ENCODE measurements around the gene LRRC2. TPM values are rescaled to one million over a fixed set of nuclear protein-coding genes. Genes with fewer than 3 reads are reported as not detected.
"Not testable (repeated sequence)": the region's sequence is repeated elsewhere in the genome, so short reads cannot be mapped to it uniquely, and the experiment has no call there.

The LRRC2 gene
- total RNA-seq, 4 donors from 2014 or later: 0.59 to 1.5 (median 0.60) TPM; not detected in 1

DNA sequence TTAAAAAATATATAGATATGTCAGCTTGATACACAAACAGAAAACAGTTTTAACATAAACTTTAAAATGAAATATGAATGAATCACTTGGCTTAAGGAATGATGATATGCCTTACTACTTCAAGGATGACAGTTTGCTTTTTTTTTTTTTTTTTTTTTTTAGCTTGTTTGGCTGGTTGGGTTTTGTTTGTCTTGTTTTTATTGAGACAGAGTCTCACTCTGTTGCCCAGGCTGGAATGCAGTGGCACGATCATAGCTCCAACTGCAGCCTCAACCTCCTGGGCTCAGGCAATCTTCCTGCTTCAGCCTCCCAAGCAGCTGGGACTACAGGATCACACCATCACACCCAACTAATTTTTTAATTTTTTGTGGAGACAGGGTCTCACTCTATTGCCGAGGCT lies 14.5 kb downstream of the LRRC2 start:
- Histone ChIP-seq H3K27me3 (no peaks in the 10 kb centered on the region), H3K9me3 (no peaks in the 10 kb centered on the region), H3K4me1 (no peaks in the 10 kb centered on the region), H3K27ac (no peak overlapping the region), H3K4me3 (no peak overlapping the region), H3K36me3 (no peaks in the 10 kb centered on the region)
- TF ChIP-seq POLR2A (IDR thresholded peaks at IDR 0.05) (no peak), EP300 (IDR thresholded peaks at IDR 0.05) (no peak)
- TF ChIP-seq, protein P1, sequence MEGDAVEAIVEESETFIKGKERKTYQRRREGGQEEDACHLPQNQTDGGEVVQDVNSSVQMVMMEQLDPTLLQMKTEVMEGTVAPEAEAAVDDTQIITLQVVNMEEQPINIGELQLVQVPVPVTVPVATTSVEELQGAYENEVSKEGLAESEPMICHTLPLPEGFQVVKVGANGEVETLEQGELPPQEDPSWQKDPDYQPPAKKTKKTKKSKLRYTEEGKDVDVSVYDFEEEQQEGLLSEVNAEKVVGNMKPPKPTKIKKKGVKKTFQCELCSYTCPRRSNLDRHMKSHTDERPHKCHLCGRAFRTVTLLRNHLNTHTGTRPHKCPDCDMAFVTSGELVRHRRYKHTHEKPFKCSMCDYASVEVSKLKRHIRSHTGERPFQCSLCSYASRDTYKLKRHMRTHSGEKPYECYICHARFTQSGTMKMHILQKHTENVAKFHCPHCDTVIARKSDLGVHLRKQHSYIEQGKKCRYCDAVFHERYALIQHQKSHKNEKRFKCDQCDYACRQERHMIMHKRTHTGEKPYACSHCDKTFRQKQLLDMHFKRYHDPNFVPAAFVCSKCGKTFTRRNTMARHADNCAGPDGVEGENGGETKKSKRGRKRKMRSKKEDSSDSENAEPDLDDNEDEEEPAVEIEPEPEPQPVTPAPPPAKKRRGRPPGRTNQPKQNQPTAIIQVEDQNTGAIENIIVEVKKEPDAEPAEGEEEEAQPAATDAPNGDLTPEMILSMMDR (IDR thresholded peaks at IDR 0.05): no peak
- DNase-seq (ENCODE audit: low spot score in 2 of 2): no peak
- WGBS, 2 donors: 83% methylated on average over 2 of the region's 2 CpGs

DNA sequence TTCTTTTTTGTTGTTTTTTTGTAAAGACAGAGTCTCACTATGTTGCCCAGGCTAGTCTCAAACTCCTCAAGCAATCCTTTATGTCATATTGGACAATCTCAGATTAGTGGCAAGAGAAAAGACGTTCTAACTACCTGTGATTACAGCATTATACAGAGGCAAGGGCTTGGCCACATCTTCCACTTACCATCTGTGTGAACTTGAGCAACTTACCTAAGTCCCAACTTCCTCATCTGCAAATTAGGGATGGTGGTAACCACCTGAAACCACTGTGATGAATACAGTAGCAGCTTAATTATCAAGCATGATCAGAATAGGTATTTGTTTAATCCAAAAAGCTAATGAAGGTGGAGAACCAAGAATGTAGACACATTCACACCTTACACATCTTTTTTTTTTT lies 16.1 kb downstream of the LRRC2 start:
- Histone ChIP-seq H3K36me3 (no peaks in the 10 kb centered on the region), H3K4me3 (no peak overlapping the region), H3K9me3 (no peaks in the 10 kb centered on the region), H3K4me1 (no peaks in the 10 kb centered on the region), H3K27me3 (peaks cover 0 to 3% of the 10 kb centered on the region in 2 donors), H3K27ac (no peak overlapping the region)
- no peak for DNase-seq (ENCODE audit: low spot score in 2 of 2)
- WGBS, 2 donors: 73 to 83% methylated on average over 1 of the region's 1 CpG
- TF ChIP-seq, protein P1 (IDR thresholded peaks at IDR 0.05): no peak
- TF ChIP-seq EP300 (IDR thresholded peaks at IDR 0.05) (no peak), POLR2A (IDR thresholded peaks at IDR 0.05) (no peak)

DNA sequence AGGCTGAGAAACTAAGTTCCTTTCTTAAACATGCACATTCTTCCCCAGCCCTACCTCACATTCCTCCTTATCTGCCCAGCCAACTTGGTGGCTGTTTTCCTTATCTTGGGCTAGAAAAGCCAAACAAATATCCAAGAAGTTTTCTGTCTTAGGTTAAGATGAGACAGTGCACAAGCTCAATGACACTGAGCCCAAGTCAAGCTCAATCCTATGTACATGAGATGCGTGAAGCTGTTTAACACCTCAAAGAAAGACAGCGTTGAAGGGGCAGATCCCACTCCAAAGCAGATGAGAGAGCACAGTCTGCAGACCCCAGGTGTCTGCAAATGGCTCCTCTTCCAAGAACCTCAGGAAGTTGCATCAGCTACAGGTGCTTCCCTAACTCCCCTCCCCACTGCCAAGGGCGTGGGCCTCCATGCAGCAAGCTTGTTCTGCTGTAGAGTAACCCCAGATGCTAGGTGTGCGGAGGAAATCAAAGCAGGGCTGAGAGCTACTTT lies 16.6 kb downstream of the LRRC2 start:
- Histone ChIP-seq H3K36me3 (no peaks in the 10 kb centered on the region), H3K4me1 (no peaks in the 10 kb centered on the region), H3K27me3 (peaks cover 0 to 4% of the 10 kb centered on the region in 2 donors), H3K4me3 (no peak overlapping the region), H3K27ac (no peak overlapping the region), H3K9me3 (no peaks in the 10 kb centered on the region)
- TF ChIP-seq POLR2A (IDR thresholded peaks at IDR 0.05) (no peak), EP300 (IDR thresholded peaks at IDR 0.05) (no peak)
- TF ChIP-seq, protein P1 (IDR thresholded peaks at IDR 0.05): no peak
- 69 to 77% methylated on average over 4 of the region's 4 CpGs for WGBS, 2 donors
- DNase-seq (ENCODE audit: low spot score in 2 of 2): no peak

DNA sequence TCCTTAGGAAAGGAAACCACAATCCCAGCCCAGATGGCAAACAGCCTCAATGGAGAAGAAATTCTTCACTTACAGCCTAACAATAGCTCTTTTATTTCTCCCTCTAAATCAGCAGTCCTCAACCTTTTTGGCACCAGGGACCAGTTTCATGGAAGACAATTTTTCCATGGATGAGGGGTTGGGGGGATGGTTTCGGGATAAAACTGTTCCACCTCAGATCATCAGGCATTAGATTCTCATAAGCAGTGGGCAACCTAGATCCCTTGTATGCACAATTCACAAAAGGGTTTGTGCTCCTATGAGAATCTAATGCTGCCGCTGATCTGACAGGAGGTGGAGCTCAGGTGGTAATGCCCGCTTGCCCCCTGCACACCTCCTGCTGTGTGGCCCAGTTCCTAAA lies 17.5 kb downstream of the LRRC2 start:
- H3K36me3 ChIP-seq; H3K4me3 ChIP-seq; H3K4me1 ChIP-seq; H3K27me3 ChIP-seq; H3K9me3 ChIP-seq; H3K27ac ChIP-seq; DNase-seq (ENCODE audit: low spot score in 2 of 2): not testable (repeated sequence)
- WGBS, 2 donors: 87 to 88% methylated on average over 3 of the region's 3 CpGs

DNA sequence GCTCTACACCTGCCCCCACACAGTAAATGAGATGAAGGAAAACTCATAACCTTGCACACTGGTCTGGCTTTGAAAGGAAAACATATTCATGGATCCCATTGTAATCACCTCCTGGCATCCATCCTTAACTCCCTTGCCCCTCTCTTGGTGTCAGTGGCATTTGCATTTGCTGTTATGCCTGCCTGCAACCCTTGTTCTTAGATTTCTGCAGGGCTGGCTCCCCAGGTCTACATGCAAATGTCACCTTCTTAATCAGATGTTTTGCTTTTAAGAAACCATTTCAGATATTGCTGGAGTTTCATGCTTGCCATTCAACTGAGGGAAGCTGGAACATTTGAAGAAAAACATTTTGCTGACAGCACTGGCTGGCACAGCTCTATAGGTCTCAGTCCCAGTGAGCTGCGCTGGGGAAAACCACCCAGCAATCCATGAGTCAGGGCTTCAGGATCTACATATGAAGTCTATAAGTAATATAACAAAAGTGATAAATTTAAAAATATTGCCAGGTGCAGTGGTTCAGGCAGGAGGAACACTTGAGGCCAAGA lies 19.1 kb downstream of the LRRC2 start:
- no peaks in the 10 kb centered on the region for H3K36me3 ChIP-seq
- H3K4me1 ChIP-seq: no peaks in the 10 kb centered on the region
- no peak for DNase-seq (ENCODE audit: low spot score in 2 of 2)
- H3K27ac ChIP-seq: no peak overlapping the region
- WGBS, 2 donors: 79 to 81% methylated on average over 1 of the region's 1 CpG
- no peaks in the 10 kb centered on the region for H3K9me3 ChIP-seq
- H3K27me3 ChIP-seq: peaks cover 0 to 4% of the 10 kb centered on the region in 2 donors
- no peak overlapping the region for H3K4me3 ChIP-seq
- TF ChIP-seq EP300 (IDR thresholded peaks at IDR 0.05) (no peak), POLR2A (IDR thresholded peaks at IDR 0.05) (no peak)
- TF ChIP-seq, protein P1 (IDR thresholded peaks at IDR 0.05): no peak

Data from tibial nerve (tissue), 4 donors.